Measurements from ENCODE around the gene NRG4. TPM values are rescaled to one million over a fixed set of nuclear protein-coding genes. Genes with fewer than 3 reads are reported as not detected.

The NRG4 gene
- total and polyA plus RNA-seq, 2 experiments from 2014 or later, result 0.21 to 0.47 TPM

DNA sequence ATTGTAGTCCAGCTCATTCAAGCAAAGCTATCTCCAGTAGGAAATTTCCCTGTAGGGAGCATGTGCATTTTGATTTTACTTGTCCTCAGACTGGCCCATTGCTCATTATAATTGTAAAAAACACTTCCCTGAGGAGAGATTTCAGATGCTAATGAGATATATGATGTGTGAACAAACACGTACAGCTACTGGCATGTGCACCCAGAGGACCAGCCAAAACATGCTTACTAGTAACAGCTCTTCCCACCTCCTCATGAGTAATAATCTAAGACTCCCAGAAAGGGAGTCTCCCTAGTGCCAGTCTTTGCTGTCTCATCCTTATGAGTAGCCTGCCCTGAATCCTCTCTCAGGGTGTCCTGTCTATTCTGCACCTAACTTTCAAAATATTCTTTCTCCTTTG, 65.1 kb downstream of the NRG4 start:
- H3F3A ChIP-seq (replicated peaks; ENCODE audit: low read depth), result no peaks in the 10 kb centered on the region
- TF ChIP-seq NANOG (IDR thresholded peaks at IDR 0.05; ENCODE audit: borderline replicate concordance), result no peak
- no peak for TF ChIP-seq EZH2phosphoT487 (IDR thresholded peaks at IDR 0.05; ENCODE audit: unreplicated experiment)
- TF ChIP-seq, protein P1, sequence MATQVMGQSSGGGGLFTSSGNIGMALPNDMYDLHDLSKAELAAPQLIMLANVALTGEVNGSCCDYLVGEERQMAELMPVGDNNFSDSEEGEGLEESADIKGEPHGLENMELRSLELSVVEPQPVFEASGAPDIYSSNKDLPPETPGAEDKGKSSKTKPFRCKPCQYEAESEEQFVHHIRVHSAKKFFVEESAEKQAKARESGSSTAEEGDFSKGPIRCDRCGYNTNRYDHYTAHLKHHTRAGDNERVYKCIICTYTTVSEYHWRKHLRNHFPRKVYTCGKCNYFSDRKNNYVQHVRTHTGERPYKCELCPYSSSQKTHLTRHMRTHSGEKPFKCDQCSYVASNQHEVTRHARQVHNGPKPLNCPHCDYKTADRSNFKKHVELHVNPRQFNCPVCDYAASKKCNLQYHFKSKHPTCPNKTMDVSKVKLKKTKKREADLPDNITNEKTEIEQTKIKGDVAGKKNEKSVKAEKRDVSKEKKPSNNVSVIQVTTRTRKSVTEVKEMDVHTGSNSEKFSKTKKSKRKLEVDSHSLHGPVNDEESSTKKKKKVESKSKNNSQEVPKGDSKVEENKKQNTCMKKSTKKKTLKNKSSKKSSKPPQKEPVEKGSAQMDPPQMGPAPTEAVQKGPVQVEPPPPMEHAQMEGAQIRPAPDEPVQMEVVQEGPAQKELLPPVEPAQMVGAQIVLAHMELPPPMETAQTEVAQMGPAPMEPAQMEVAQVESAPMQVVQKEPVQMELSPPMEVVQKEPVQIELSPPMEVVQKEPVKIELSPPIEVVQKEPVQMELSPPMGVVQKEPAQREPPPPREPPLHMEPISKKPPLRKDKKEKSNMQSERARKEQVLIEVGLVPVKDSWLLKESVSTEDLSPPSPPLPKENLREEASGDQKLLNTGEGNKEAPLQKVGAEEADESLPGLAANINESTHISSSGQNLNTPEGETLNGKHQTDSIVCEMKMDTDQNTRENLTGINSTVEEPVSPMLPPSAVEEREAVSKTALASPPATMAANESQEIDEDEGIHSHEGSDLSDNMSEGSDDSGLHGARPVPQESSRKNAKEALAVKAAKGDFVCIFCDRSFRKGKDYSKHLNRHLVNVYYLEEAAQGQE (IDR thresholded peaks at IDR 0.05; ENCODE audit: unreplicated experiment), result no peak
- no peak for TF ChIP-seq JUNB (IDR thresholded peaks at IDR 0.05; ENCODE audit: unreplicated experiment)
- TF ChIP-seq CREB1 (CRISPR knock-in tag; IDR thresholded peaks at IDR 0.05; ENCODE audit: low read depth), result no peak
- H2AFZ ChIP-seq, result no peak overlapping the region
- H3K27ac ChIP-seq (ENCODE audit: low read depth), result no peak overlapping the region
- no peak overlapping the region for H3K4me3 Mint-ChIP-seq
- no peaks in the 10 kb centered on the region; the same call in 2 of the 3 replicates for H3K9me3 Mint-ChIP-seq
- H3K36me3 Mint-ChIP-seq (ENCODE audit: low read depth), result no peaks in the 10 kb centered on the region; the same call in 2 of the 3 replicates
- no peak overlapping the region for H3K27ac Mint-ChIP-seq
- no peak for ATAC-seq
- H3K4me1 ChIP-seq (ENCODE audit: insufficient read depth), result no peaks in the 10 kb centered on the region
- no peaks in the 10 kb centered on the region for H4K20me1 ChIP-seq (replicated peaks; ENCODE audit: insufficient read depth)
- no peaks in the 10 kb centered on the region for H3K27me3 Mint-ChIP-seq (ENCODE audit: insufficient read depth, low read depth, poor library complexity)
- no peak overlapping the region for H3K4me3 ChIP-seq
- DNase-seq (ENCODE audit: low spot score), result no peak
- no peak overlapping the region for H3K4me2 ChIP-seq
- H3K27me3 ChIP-seq (ENCODE audit: insufficient read depth), result no peaks in the 10 kb centered on the region
- H3K4me1 Mint-ChIP-seq, result no peaks in the 10 kb centered on the region; the same call in 2 of the 3 replicates
- no peaks in the 10 kb centered on the region for H3K79me2 ChIP-seq (replicated peaks; ENCODE audit: insufficient read depth)
- no peaks in the 10 kb centered on the region for H3K36me3 ChIP-seq (ENCODE audit: insufficient read depth)
- H3K9me2 ChIP-seq (ENCODE audit: insufficient read depth), result no peaks in the 10 kb centered on the region

DNA sequence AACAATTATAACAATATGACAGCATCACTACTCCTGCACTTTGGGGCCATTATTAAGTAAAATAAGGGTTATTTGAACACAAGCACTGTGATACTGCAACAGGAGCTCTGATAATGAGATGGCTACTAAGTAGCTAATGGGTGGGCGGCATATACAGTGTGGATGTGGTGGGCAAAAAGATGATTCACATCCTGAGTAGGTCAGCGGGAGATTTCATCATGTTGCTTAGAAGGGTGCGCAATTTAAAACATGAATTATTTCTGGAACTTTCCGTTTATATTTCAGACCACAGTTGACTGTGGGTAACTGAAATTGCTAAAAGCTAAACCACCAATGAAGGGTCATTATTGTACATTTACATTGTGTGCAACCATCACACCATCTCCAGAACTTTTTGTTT, 66.3 kb downstream of the NRG4 start:
- ATAC-seq, result no peak
- TF ChIP-seq EZH2phosphoT487 (IDR thresholded peaks at IDR 0.05; ENCODE audit: unreplicated experiment) (no peak), ZNF331 (CRISPR knock-in tag; IDR thresholded peaks at IDR 0.05; ENCODE audit: low read depth) (no peak), POLR2AphosphoS5 (IDR thresholded peaks at IDR 0.05; ENCODE audit: low read depth) (no peak), NANOG (IDR thresholded peaks at IDR 0.05; ENCODE audit: borderline replicate concordance) (no peak), STAT1 (IDR thresholded peaks at IDR 0.05; ENCODE audit: unreplicated experiment) (no peak), JUNB (IDR thresholded peaks at IDR 0.05; ENCODE audit: unreplicated experiment) (no peak), CREB1 (CRISPR knock-in tag; IDR thresholded peaks at IDR 0.05; ENCODE audit: low read depth) (no peak), EZH2 (IDR thresholded peaks at IDR 0.05; ENCODE audit: low read depth, unreplicated experiment) (no peak)
- TF ChIP-seq, protein P2, sequence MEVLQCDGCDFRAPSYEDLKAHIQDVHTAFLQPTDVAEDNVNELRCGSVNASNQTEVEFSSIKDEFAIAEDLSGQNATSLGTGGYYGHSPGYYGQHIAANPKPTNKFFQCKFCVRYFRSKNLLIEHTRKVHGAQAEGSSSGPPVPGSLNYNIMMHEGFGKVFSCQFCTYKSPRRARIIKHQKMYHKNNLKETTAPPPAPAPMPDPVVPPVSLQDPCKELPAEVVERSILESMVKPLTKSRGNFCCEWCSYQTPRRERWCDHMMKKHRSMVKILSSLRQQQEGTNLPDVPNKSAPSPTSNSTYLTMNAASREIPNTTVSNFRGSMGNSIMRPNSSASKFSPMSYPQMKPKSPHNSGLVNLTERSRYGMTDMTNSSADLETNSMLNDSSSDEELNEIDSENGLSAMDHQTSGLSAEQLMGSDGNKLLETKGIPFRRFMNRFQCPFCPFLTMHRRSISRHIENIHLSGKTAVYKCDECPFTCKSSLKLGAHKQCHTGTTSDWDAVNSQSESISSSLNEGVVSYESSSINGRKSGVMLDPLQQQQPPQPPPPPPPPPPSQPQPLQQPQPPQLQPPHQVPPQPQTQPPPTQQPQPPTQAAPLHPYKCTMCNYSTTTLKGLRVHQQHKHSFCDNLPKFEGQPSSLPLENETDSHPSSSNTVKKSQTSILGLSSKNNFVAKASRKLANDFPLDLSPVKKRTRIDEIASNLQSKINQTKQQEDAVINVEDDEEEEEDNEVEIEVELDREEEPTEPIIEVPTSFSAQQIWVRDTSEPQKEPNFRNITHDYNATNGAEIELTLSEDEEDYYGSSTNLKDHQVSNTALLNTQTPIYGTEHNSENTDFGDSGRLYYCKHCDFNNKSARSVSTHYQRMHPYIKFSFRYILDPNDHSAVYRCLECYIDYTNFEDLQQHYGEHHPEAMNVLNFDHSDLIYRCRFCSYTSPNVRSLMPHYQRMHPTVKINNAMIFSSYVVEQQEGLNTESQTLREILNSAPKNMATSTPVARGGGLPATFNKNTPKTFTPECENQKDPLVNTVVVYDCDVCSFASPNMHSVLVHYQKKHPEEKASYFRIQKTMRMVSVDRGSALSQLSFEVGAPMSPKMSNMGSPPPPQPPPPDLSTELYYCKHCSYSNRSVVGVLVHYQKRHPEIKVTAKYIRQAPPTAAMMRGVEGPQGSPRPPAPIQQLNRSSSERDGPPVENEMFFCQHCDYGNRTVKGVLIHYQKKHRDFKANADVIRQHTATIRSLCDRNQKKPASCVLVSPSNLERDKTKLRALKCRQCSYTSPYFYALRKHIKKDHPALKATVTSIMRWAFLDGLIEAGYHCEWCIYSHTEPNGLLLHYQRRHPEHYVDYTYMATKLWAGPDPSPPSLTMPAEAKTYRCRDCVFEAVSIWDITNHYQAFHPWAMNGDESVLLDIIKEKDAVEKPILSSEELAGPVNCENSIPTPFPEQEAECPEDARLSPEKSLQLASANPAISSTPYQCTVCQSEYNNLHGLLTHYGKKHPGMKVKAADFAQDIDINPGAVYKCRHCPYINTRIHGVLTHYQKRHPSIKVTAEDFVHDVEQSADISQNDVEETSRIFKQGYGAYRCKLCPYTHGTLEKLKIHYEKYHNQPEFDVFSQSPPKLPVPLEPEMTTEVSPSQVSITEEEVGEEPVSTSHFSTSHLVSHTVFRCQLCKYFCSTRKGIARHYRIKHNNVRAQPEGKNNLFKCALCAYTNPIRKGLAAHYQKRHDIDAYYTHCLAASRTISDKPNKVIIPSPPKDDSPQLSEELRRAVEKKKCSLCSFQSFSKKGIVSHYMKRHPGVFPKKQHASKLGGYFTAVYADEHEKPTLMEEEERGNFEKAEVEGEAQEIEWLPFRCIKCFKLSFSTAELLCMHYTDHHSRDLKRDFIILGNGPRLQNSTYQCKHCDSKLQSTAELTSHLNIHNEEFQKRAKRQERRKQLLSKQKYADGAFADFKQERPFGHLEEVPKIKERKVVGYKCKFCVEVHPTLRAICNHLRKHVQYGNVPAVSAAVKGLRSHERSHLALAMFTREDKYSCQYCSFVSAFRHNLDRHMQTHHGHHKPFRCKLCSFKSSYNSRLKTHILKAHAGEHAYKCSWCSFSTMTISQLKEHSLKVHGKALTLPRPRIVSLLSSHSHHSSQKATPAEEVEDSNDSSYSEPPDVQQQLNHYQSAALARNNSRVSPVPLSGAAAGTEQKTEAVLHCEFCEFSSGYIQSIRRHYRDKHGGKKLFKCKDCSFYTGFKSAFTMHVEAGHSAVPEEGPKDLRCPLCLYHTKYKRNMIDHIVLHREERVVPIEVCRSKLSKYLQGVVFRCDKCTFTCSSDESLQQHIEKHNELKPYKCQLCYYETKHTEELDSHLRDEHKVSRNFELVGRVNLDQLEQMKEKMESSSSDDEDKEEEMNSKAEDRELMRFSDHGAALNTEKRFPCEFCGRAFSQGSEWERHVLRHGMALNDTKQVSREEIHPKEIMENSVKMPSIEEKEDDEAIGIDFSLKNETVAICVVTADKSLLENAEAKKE (CRISPR knock-in tag; IDR thresholded peaks at IDR 0.05), result no peak
- TF ChIP-seq, protein P3, sequence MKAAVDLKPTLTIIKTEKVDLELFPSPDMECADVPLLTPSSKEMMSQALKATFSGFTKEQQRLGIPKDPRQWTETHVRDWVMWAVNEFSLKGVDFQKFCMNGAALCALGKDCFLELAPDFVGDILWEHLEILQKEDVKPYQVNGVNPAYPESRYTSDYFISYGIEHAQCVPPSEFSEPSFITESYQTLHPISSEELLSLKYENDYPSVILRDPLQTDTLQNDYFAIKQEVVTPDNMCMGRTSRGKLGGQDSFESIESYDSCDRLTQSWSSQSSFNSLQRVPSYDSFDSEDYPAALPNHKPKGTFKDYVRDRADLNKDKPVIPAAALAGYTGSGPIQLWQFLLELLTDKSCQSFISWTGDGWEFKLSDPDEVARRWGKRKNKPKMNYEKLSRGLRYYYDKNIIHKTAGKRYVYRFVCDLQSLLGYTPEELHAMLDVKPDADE (IDR thresholded peaks at IDR 0.05), result no peak

More for the DNA sequence above, 66.3 kb downstream of the NRG4 start:
- Mint-ChIP-seq H3K4me1 (no peaks in the 10 kb centered on the region; the same call in 2 of the 3 replicates), H3K27ac (no peak overlapping the region), H3K36me3 (ENCODE audit: low read depth) (peaks cover 2% of the 10 kb centered on the region; the same call in 2 of the 3 replicates), H3K4me3 (no peak overlapping the region), H3K9me3 (peaks cover 2% of the 10 kb centered on the region; the same call in 2 of the 3 replicates), H3K27me3 (ENCODE audit: insufficient read depth, low read depth, poor library complexity) (no peaks in the 10 kb centered on the region)
- Histone ChIP-seq H3K4me2 (no peak overlapping the region), H3K27ac (ENCODE audit: low read depth) (no peak overlapping the region), H3K9me2 (ENCODE audit: insufficient read depth) (no peaks in the 10 kb centered on the region), H3K79me2 (replicated peaks; ENCODE audit: insufficient read depth) (no peaks in the 10 kb centered on the region), H3K36me3 (ENCODE audit: insufficient read depth) (no peaks in the 10 kb centered on the region), H3K27me3 (ENCODE audit: insufficient read depth) (no peaks in the 10 kb centered on the region), H3K4me1 (ENCODE audit: insufficient read depth) (no peaks in the 10 kb centered on the region), H2AFZ (no peak overlapping the region), H3K4me3 (no peak overlapping the region), H3F3A (replicated peaks; ENCODE audit: low read depth) (no peaks in the 10 kb centered on the region), H4K20me1 (replicated peaks; ENCODE audit: insufficient read depth) (no peaks in the 10 kb centered on the region)
- no peak for DNase-seq (ENCODE audit: low spot score)

Measured in GM23338 (cell line).